WTC11 (cell line): Measurements from ENCODE around the gene FCHSD2. TPM values are rescaled to one million over a fixed set of nuclear protein-coding genes. Genes with fewer than 3 reads are reported as not detected.

Experiments used
- ATAC-seq: fragments of 200-7000 bp; cut with Tn5 transposase; 2 replicates; pipeline ENCODE4 v1.10.0; 2021; ENCODE audit warnings: mild to moderate bottlenecking, moderate library complexity
- CTCF ChIA-PET: fragments of 300-600 bp; sonication (Branson Sonifier 250); formaldehyde crosslinking; loops from one replicate; lab custom pipeline; 2021; ENCODE audit warnings: antibody characterized with exemption; lab: Charles Lee
- POLR2A ChIA-PET: fragments of 350-600 bp; sonication (Branson Sonifier 250); formaldehyde crosslinking; loops from one replicate; lab custom pipeline; 2021; ENCODE audit warnings: antibody characterized with exemption; lab: Charles Lee
- DNase-seq: peaks from one replicate; pipeline ENCODE4 v3.0.0; 2021; ENCODE audit warnings: low spot score
- H3K27ac Mint-ChIP-seq: 2 replicates; pipeline ENCODE4 v1.8.0; 2021; ENCODE audit warnings: mixed read lengths
- H3K27me3 Mint-ChIP-seq: 2 replicates; pipeline ENCODE4 v1.8.0; 2021; ENCODE audit warnings: low read depth, mild to moderate bottlenecking, moderate library complexity, mixed read lengths
- H3K36me3 Mint-ChIP-seq: 2 replicates; pipeline ENCODE4 v1.8.0; 2021; ENCODE audit warnings: mixed read lengths
- H3K4me1 Mint-ChIP-seq: 2 replicates; pipeline ENCODE4 v1.8.0; 2022; ENCODE audit warnings: mixed read lengths
- H3K4me3 Mint-ChIP-seq: 2 replicates; pipeline ENCODE4 v1.8.0; 2021; ENCODE audit warnings: mild to moderate bottlenecking, moderate library complexity, mixed read lengths
- H3K9me3 Mint-ChIP-seq: 2 replicates; pipeline ENCODE4 v1.8.0; 2021; ENCODE audit warnings: mixed read lengths
- ARID4B ChIP-seq: sonication (generic); formaldehyde crosslinking; IDR thresholded peaks from 2 replicates; pipeline ENCODE4 v1.8.0; 2023; ENCODE audit warnings: missing genetic modification reagents, mild to moderate bottlenecking, borderline replicate concordance
- CDX4 ChIP-seq: fragments of 250-450 bp; sonication (Bioruptor Pico); IDR thresholded peaks from 2 replicates; pipeline ENCODE4 v1.9.0; 2021; ENCODE audit warnings: moderate library complexity, mild to moderate bottlenecking, inconsistent platforms, borderline replicate concordance
- CREB1 ChIP-seq: sonication (generic); formaldehyde crosslinking; IDR thresholded peaks from 2 replicates; pipeline ENCODE4 v1.8.0; 2023; ENCODE audit warnings: mild to moderate bottlenecking, missing genetic modification reagents
- E2F5 ChIP-seq: sonication (generic); formaldehyde crosslinking; IDR thresholded peaks from 2 replicates; pipeline ENCODE4 v1.8.1; 2022; ENCODE audit warnings: mild to moderate bottlenecking, moderate library complexity, missing genetic modification reagents
- FOXK1 ChIP-seq: sonication (generic); formaldehyde crosslinking; IDR thresholded peaks from 2 replicates; pipeline ENCODE4 v1.8.0; 2022; ENCODE audit warnings: mild to moderate bottlenecking, moderate library complexity, missing genetic modification reagents
- HMGA2 ChIP-seq: fragments of 250-450 bp; sonication (Bioruptor Pico); IDR thresholded peaks from 2 replicates; pipeline ENCODE4 v1.4.0; 2021; ENCODE audit warnings: mild to moderate bottlenecking, moderate library complexity
- ZBTB21 ChIP-seq: sonication (generic); formaldehyde crosslinking; IDR thresholded peaks from 2 replicates; pipeline ENCODE4 v1.8.1; 2023; ENCODE audit warnings: mild to moderate bottlenecking, missing genetic modification reagents, borderline replicate concordance
- ZBTB43 ChIP-seq: sonication (generic); formaldehyde crosslinking; IDR thresholded peaks from 2 replicates; pipeline ENCODE4 v1.8.1; 2023; ENCODE audit warnings: mild to moderate bottlenecking, missing genetic modification reagents
- ZMAT4 ChIP-seq: fragments of 250-450 bp; sonication (Bioruptor Pico); IDR thresholded peaks from 2 replicates; pipeline ENCODE4 v1.9.0; 2021; ENCODE audit warnings: mild to moderate bottlenecking
- total RNA-seq: library from RNA; stranded (reverse); gene quantifications from 3 replicates; pipeline ENCODE4 v1.2.3, GENCODE V29; 2021
- TF ChIP-seq, protein P1 (sequence below): fragments of 250-450 bp; sonication (Bioruptor Pico); IDR thresholded peaks from 2 replicates; pipeline ENCODE4 v1.9.0; 2021; ENCODE audit warnings: mild to moderate bottlenecking
- TF ChIP-seq, protein P2 (sequence below): sonication (generic); formaldehyde crosslinking; IDR thresholded peaks from 2 replicates; pipeline ENCODE4 v1.8.0; 2022; ENCODE audit warnings: mild to moderate bottlenecking, missing genetic modification reagents

Gene FCHSD2
- total RNA-seq, 1 experiment from 2014 or later, result 10.1 TPM

- TF ChIP-seq ZBTB43 (CRISPR knock-in tag), result no peak
These were observed 183.3 kb downstream of the FCHSD2 start (continued) for GRCh38 chr11:72958791-72959190.

DNA sequence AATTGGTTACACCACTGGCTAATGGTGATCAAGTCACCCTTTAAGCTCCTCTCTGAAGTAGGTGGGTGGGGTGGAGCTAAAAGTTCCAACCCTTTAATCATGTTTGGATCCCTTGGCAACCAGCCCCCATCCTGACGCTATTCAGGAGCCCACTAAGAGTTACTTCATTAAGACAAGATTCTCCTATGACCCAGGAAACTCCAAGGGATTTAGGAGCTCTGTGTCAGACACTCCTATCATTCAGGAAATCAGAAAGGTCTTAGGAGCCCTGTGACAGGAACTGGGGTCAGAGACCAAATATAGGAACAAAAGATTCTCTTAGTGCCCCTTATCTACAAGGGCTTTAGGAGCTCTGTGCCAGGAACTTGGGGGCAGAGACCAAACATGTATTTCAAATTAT lies 186.7 kb downstream of the FCHSD2 start:
- DNase-seq, result no peak
- H3K27me3 Mint-ChIP-seq, result no peaks in the 10 kb centered on the region; the same call in 1 of the 2 replicates
- TF ChIP-seq, protein P1, sequence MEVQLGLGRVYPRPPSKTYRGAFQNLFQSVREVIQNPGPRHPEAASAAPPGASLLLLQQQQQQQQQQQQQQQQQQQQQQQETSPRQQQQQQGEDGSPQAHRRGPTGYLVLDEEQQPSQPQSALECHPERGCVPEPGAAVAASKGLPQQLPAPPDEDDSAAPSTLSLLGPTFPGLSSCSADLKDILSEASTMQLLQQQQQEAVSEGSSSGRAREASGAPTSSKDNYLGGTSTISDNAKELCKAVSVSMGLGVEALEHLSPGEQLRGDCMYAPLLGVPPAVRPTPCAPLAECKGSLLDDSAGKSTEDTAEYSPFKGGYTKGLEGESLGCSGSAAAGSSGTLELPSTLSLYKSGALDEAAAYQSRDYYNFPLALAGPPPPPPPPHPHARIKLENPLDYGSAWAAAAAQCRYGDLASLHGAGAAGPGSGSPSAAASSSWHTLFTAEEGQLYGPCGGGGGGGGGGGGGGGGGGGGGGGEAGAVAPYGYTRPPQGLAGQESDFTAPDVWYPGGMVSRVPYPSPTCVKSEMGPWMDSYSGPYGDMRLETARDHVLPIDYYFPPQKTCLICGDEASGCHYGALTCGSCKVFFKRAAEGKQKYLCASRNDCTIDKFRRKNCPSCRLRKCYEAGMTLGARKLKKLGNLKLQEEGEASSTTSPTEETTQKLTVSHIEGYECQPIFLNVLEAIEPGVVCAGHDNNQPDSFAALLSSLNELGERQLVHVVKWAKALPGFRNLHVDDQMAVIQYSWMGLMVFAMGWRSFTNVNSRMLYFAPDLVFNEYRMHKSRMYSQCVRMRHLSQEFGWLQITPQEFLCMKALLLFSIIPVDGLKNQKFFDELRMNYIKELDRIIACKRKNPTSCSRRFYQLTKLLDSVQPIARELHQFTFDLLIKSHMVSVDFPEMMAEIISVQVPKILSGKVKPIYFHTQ (CRISPR knock-in tag), result no peak
- TF ChIP-seq ARID4B (CRISPR knock-in tag) (no peak), CDX4 (no peak), E2F5 (CRISPR knock-in tag) (no peak), ZBTB43 (CRISPR knock-in tag) (no peak), HMGA2 (no peak), FOXK1 (CRISPR knock-in tag) (no peak), ZMAT4 (CRISPR knock-in tag) (no peak), ZBTB21 (no peak), CREB1 (CRISPR knock-in tag) (no peak)
- TF ChIP-seq, protein P2, sequence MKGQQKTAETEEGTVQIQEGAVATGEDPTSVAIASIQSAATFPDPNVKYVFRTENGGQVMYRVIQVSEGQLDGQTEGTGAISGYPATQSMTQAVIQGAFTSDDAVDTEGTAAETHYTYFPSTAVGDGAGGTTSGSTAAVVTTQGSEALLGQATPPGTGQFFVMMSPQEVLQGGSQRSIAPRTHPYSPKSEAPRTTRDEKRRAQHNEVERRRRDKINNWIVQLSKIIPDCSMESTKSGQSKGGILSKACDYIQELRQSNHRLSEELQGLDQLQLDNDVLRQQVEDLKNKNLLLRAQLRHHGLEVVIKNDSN (CRISPR knock-in tag), result no peak
- ChIA-PET POLR2A (no interaction called here), CTCF (interaction anchor here (0.6 to 1.3 kb wide), 2 partner anchors 16 to 187 kb away, joined by 3 to 4 read pairs; partner anchors contain the start of gene FCHSD2)
- H3K9me3 Mint-ChIP-seq, result peaks cover 5% of the 10 kb centered on the region; the same call in 1 of the 2 replicates
- H3K27ac Mint-ChIP-seq, result no peak overlapping the region
- no peak for ATAC-seq
- H3K36me3 Mint-ChIP-seq, result no peaks in the 10 kb centered on the region
- peaks cover 12% of the 10 kb centered on the region for H3K4me1 Mint-ChIP-seq
- no peak overlapping the region for H3K4me3 Mint-ChIP-seq
